Left ventricle myocardium superior (tissue), 1 donor: Measurements from ENCODE around the gene INAFM1. TPM values are rescaled to one million over a fixed set of nuclear protein-coding genes. Genes with fewer than 3 reads are reported as not detected.
"Not testable (repeated sequence)": the region's sequence is repeated elsewhere in the genome, so short reads cannot be mapped to it uniquely, and the experiment has no call there.

Experiments
- ATAC-seq: fragments of 200-7000 bp; cut with Tn5 transposase; one replicate; pipeline ENCODE4 v1.9.1; 2020; ENCODE audit warnings: mild to moderate bottlenecking, moderate library complexity
- DNase-seq: peaks from one replicate; pipeline ENCODE4 v3.0.0-alpha.2; 2020
- intact Hi-C: fragments of 100-400 bp; cut with micrococcal nuclease; formaldehyde crosslinking; loops from one replicate; pipeline ENCODE4 v1.11.0; 2022
- total RNA-seq: library from RNA; stranded (reverse); fragmentation: NEBNext Ultra II Directional; extraction: Animal tissue kit (Norgen Biotek cat#: 25700); gene quantifications from one replicate; pipeline ENCODE4 v1.2.1, GENCODE V29; 2021
- donor health status: DM: no; HTN: yes; CAD: no; lungs with severe emphysema.

The INAFM1 gene
- total RNA-seq, 1 donor from 2014 or later, result 12.7 TPM

- no peak for ATAC-seq
- intact Hi-C loops, result no loop called here
- no peak for DNase-seq
These were observed 34.1 kb upstream of the INAFM1 start for GRCh38 chr19:47240556-47240955.

GRCh38 chr19:47240996-47241918 lies 33.4 kb upstream of the INAFM1 start:
- DNase-seq (peak; percentile 72), ATAC-seq (peak; percentile 20)
- intact Hi-C loops, result no loop called here

GRCh38 chr19:47241919-47242577 lies 32.6 kb upstream of the INAFM1 start:
- ATAC-seq (no peak), DNase-seq (no peak)
- intact Hi-C loops, result no loop called here

- intact Hi-C loops, result no loop called here
- peak; percentile 4 for ATAC-seq
These were observed 31.3 kb upstream of the INAFM1 start for GRCh38 chr19:47243364-47243775.

GRCh38 chr19:47243776-47244547 lies 30.7 kb upstream of the INAFM1 start:
- intact Hi-C loops, result no loop called here
- ATAC-seq (peak; percentile 92), DNase-seq (peak; percentile 95)

More at GRCh38 chr19:47243364-47243775, 31.3 kb upstream of the INAFM1 start:
- no peak for DNase-seq

GRCh38 chr19:47247308-47247990 lies 27.2 kb upstream of the INAFM1 start:
- DNase-seq, result peak; percentile 88
- no peak for ATAC-seq
- intact Hi-C loops, result loop anchor here (5.0 kb wide), 1 partner anchor 95 kb away; no protein-coding TSS in a partner anchor

- ATAC-seq, DNase-seq, intact Hi-C loops: not testable (repeated sequence)
These were observed 21.7 kb upstream of the INAFM1 start for GRCh38 chr19:47253016-47253415.

- intact Hi-C loops, result no loop called here
- DNase-seq (no peak), ATAC-seq (no peak)
These were observed 21.2 kb upstream of the INAFM1 start for GRCh38 chr19:47253467-47253881.

GRCh38 chr19:47253970-47254369 lies 20.7 kb upstream of the INAFM1 start:
- DNase-seq, result no peak
- ATAC-seq, result no peak
- intact Hi-C loops, result no loop called here

- peak; percentile 97 for DNase-seq
- intact Hi-C loops, result no loop called here
- ATAC-seq, result peak; percentile 65
These were observed 18.6 kb upstream of the INAFM1 start, which contains the start of gene CCDC9 for GRCh38 chr19:47255879-47256692. CCDC9 (plus strand) TSS chr19:47256525; CDS start chr19:47258401, 1,876 bp downstream.

GRCh38 chr19:47256693-47257410 lies 17.8 kb upstream of the INAFM1 start:
- ATAC-seq, result peak; percentile 84

GRCh38 chr19:47257411-47258169 lies 17.1 kb upstream of the INAFM1 start:
- intact Hi-C loops, result no loop called here
- peak; percentile 53 for DNase-seq
- ATAC-seq, result no peak

More at GRCh38 chr19:47256693-47257410, 17.8 kb upstream of the INAFM1 start:
- intact Hi-C loops, result no loop called here
- DNase-seq, result peak; percentile 100

- DNase-seq (no peak), ATAC-seq (no peak)
- intact Hi-C loops, result no loop called here
These were observed 16.3 kb upstream of the INAFM1 start for GRCh38 chr19:47258434-47258833.

- DNase-seq (no peak), ATAC-seq (no peak)
- intact Hi-C loops, result no loop called here
These were observed 15.7 kb upstream of the INAFM1 start for GRCh38 chr19:47258895-47259555.

GRCh38 chr19:47260476-47260875 lies 14.2 kb upstream of the INAFM1 start:
- DNase-seq (no peak), ATAC-seq (no peak)
- intact Hi-C loops, result no loop called here
